Measurements from ENCODE around the gene SNX24. TPM values are rescaled to one million over a fixed set of nuclear protein-coding genes. Genes with fewer than 3 reads are reported as not detected.

The SNX24 gene
- total RNA-seq, 4 donors from 2014 or later, result 12.5 to 16.4 (median 13.9) TPM

GRCh38 chr5:122874179-122874875, 28.9 kb downstream of the SNX24 start:
- intact Hi-C loops (cut with DNase I), result no loop called here
- DNase-seq (ENCODE audit: extremely low spot score), result no peak
- no peaks in the 10 kb centered on the region for H3K36me3 ChIP-seq
- H3K9me3 ChIP-seq, result no peaks in the 10 kb centered on the region
- WGBS, result 70% methylated on average over 4 of the region's 4 CpGs
- no peaks in the 10 kb centered on the region for H3K27me3 ChIP-seq
- H3K27ac ChIP-seq (replicated peaks in 1 of 4), result peak overlapping the region in 1 of 4 donors; percentile 5
- H3K4me3 ChIP-seq, result no peak overlapping the region
- no peak for TF ChIP-seq POLR2A (IDR thresholded peaks at IDR 0.05; ENCODE audit: low read depth)
- TF ChIP-seq, protein P1, sequence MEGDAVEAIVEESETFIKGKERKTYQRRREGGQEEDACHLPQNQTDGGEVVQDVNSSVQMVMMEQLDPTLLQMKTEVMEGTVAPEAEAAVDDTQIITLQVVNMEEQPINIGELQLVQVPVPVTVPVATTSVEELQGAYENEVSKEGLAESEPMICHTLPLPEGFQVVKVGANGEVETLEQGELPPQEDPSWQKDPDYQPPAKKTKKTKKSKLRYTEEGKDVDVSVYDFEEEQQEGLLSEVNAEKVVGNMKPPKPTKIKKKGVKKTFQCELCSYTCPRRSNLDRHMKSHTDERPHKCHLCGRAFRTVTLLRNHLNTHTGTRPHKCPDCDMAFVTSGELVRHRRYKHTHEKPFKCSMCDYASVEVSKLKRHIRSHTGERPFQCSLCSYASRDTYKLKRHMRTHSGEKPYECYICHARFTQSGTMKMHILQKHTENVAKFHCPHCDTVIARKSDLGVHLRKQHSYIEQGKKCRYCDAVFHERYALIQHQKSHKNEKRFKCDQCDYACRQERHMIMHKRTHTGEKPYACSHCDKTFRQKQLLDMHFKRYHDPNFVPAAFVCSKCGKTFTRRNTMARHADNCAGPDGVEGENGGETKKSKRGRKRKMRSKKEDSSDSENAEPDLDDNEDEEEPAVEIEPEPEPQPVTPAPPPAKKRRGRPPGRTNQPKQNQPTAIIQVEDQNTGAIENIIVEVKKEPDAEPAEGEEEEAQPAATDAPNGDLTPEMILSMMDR (IDR thresholded peaks at IDR 0.05), result no peak
- TF ChIP-seq EP300 (IDR thresholded peaks at IDR 0.05), result no peak
- TF ChIP-seq POLR2AphosphoS5 (IDR thresholded peaks at IDR 0.05), result no peak
- peaks cover 0 to 11% (median 2%) of the 10 kb centered on the region in 4 donors for H3K4me1 ChIP-seq

DNA sequence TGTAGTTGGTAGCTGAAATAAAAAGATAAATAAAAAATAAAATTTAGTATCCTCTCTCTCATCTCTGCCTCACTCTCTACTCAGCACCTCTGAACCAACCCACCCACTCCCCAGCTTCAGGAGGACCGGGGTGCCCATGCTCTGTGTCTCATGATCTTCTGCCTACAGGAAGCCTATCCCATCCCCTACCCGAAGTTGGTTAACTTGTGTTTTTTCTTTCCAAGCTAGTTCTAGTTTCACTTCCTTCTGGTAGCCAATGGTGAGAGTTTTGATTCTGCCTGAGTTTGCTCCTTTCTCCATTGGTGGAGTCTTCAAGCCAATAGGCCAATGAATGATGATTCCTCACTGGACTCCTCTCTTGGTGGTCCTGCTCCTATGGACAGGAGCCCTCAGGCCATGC, 32.1 kb downstream of the SNX24 start:
- Histone ChIP-seq H3K9me3 (no peaks in the 10 kb centered on the region), H3K4me1 (peaks cover 0 to 11% (median 7%) of the 10 kb centered on the region in 4 donors), H3K4me3 (no peak overlapping the region), H3K36me3 (no peaks in the 10 kb centered on the region), H3K27ac (replicated peaks in 1 of 4) (no peak overlapping the region), H3K27me3 (no peaks in the 10 kb centered on the region)
- 85% methylated on average over 2 of the region's 2 CpGs for WGBS
- DNase-seq (ENCODE audit: extremely low spot score), result no peak
- TF ChIP-seq POLR2AphosphoS5 (IDR thresholded peaks at IDR 0.05) (no peak), POLR2A (IDR thresholded peaks at IDR 0.05; ENCODE audit: low read depth) (no peak), EP300 (IDR thresholded peaks at IDR 0.05) (no peak)
- TF ChIP-seq, protein P1 (IDR thresholded peaks at IDR 0.05), result no peak
- intact Hi-C loops (cut with DNase I), result no loop called here

- Histone ChIP-seq H3K36me3 (no peaks in the 10 kb centered on the region), H3K4me3 (no peak overlapping the region), H3K4me1 (peaks cover 0 to 16% (median 7%) of the 10 kb centered on the region in 4 donors), H3K27ac (replicated peaks in 1 of 4) (no peak overlapping the region), H3K9me3 (no peaks in the 10 kb centered on the region), H3K27me3 (no peaks in the 10 kb centered on the region)
- TF ChIP-seq POLR2AphosphoS5 (IDR thresholded peaks at IDR 0.05) (no peak), POLR2A (IDR thresholded peaks at IDR 0.05; ENCODE audit: low read depth) (no peak), EP300 (IDR thresholded peaks at IDR 0.05) (no peak)
- TF ChIP-seq, protein P1 (IDR thresholded peaks at IDR 0.05), result no peak
- intact Hi-C loops (cut with DNase I), result no loop called here
- 97% methylated on average over 3 of the region's 3 CpGs for whole genome bisulfite sequencing
- DNase-seq (ENCODE audit: extremely low spot score), result no peak
Observed at GRCh38 chr5:122879076-122879475, 33.7 kb downstream of the SNX24 start.

DNA sequence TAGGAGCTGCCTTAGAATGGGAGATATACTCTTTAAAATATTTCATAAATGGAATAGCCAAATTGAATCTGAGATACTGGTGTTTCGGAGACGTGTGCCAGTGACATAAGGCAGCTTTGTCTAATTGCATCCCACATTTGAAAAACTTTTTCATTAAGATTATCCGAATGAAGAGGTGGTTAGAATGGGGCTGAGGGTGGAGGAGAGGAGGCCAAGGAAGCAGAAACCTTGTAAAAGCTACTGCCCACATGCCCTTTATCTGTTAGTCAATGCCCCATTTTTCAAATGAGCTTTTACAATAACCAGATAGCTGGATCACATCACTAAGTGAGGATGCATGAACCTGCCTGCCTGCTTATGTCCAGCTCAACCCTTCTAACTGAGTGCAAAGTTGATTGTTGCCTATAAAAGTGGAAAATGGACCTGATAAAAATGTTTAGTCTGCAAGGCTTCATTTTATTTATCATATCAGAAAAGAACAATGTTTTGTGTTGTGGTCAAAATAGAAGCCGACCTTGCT, 34.8 kb downstream of the SNX24 start:
- intact Hi-C loops (cut with DNase I), result no loop called here
- Histone ChIP-seq H3K36me3 (no peaks in the 10 kb centered on the region), H3K4me3 (no peak overlapping the region), H3K27me3 (no peaks in the 10 kb centered on the region), H3K27ac (replicated peaks in 1 of 4) (no peak overlapping the region), H3K4me1 (peaks cover 0 to 21% (median 6%) of the 10 kb centered on the region in 4 donors), H3K9me3 (no peaks in the 10 kb centered on the region)
- no peak for TF ChIP-seq POLR2AphosphoS5 (IDR thresholded peaks at IDR 0.05)
- TF ChIP-seq, protein P1 (IDR thresholded peaks at IDR 0.05), result no peak
- no peak for TF ChIP-seq EP300 (IDR thresholded peaks at IDR 0.05)
- no peak for TF ChIP-seq POLR2A (IDR thresholded peaks at IDR 0.05; ENCODE audit: low read depth)
- no peak for DNase-seq (ENCODE audit: extremely low spot score)
- WGBS, result 81% methylated on average over 4 of the region's 4 CpGs

Data from esophagus muscularis mucosa (tissue), 4 donors.